ENCODE measurements around the gene PRSS2. TPM values are rescaled to one million over a fixed set of nuclear protein-coding genes. Genes with fewer than 3 reads are reported as not detected.
"Not testable (repeated sequence)": the region's sequence is repeated elsewhere in the genome, so short reads cannot be mapped to it uniquely, and the experiment has no call there.

The PRSS2 gene
- total RNA-seq, 1 experiment from 2014 or later: not detected

- H3K4me3 Mint-ChIP-seq (ENCODE audit: unreplicated experiment): no peak overlapping the region
- intact Hi-C loops (cut with micrococcal nuclease): no loop called here
- DNase-seq (ENCODE audit: unreplicated experiment): no peak
- H3K4me1 Mint-ChIP-seq (ENCODE audit: insufficient read depth, unreplicated experiment): peaks cover 18% of the 10 kb centered on the region
- no peaks in the 10 kb centered on the region for H3K36me3 Mint-ChIP-seq (ENCODE audit: insufficient read depth, unreplicated experiment)
- no peak for TF ChIP-seq CTCF (IDR thresholded peaks at IDR 0.05; ENCODE audit: unreplicated experiment)
- CTCF ChIA-PET: interaction anchor here (0.6 kb wide), 1 partner anchor 779 kb away, joined by 3 read pairs; no protein-coding TSS in a partner anchor
- POLR2A ChIA-PET: interaction anchor here (0.6 kb wide), 1 partner anchor 263 kb away, joined by 3 read pairs; no protein-coding TSS in a partner anchor
- no peak overlapping the region for H3K27ac Mint-ChIP-seq (ENCODE audit: low read depth, unreplicated experiment)
- no TSS peak for BruUV-seq (replicated peaks)
- H3K27me3 Mint-ChIP-seq (ENCODE audit: insufficient read depth, unreplicated experiment): peaks cover 49% of the 10 kb centered on the region
- no peaks in the 10 kb centered on the region for H3K9me3 Mint-ChIP-seq (ENCODE audit: unreplicated experiment)
Measured at GRCh38 chr7:142754681-142755575, 15.8 kb upstream of the PRSS2 start.

GRCh38 chr7:142758312-142758711 lies 12.5 kb upstream of the PRSS2 start:
- DNase-seq (ENCODE audit: unreplicated experiment); H3K9me3 Mint-ChIP-seq (ENCODE audit: unreplicated experiment); H3K4me3 Mint-ChIP-seq (ENCODE audit: unreplicated experiment); H3K27ac Mint-ChIP-seq (ENCODE audit: low read depth, unreplicated experiment); POLR2A ChIA-PET; intact Hi-C loops (cut with micrococcal nuclease); BruUV-seq (replicated peaks); H3K36me3 Mint-ChIP-seq (ENCODE audit: insufficient read depth, unreplicated experiment): not testable (repeated sequence)
- peaks cover 24% of the 10 kb centered on the region for H3K4me1 Mint-ChIP-seq (ENCODE audit: insufficient read depth, unreplicated experiment)
- peaks cover 69% of the 10 kb centered on the region for H3K27me3 Mint-ChIP-seq (ENCODE audit: insufficient read depth, unreplicated experiment)
- CTCF ChIA-PET: interaction anchor here (0.7 to 1.3 kb wide), 3 partner anchors 25 to 108 kb away, joined by 3 read pairs; no protein-coding TSS in a partner anchor

- no TSS peak for BruUV-seq (replicated peaks)
- DNase-seq (ENCODE audit: unreplicated experiment): no peak
- H3K27ac Mint-ChIP-seq (ENCODE audit: low read depth, unreplicated experiment): no peak overlapping the region
- ChIA-PET CTCF (interaction anchor here (0.7 to 0.8 kb wide), 2 partner anchors 107 to 235 kb away, joined by 3 read pairs; no protein-coding TSS in a partner anchor), POLR2A (no interaction called here)
- peaks cover 20% of the 10 kb centered on the region for H3K4me1 Mint-ChIP-seq (ENCODE audit: insufficient read depth, unreplicated experiment)
- H3K9me3 Mint-ChIP-seq (ENCODE audit: unreplicated experiment): no peaks in the 10 kb centered on the region
- no peak overlapping the region for H3K4me3 Mint-ChIP-seq (ENCODE audit: unreplicated experiment)
- no peaks in the 10 kb centered on the region for H3K36me3 Mint-ChIP-seq (ENCODE audit: insufficient read depth, unreplicated experiment)
- TF ChIP-seq CTCF (IDR thresholded peaks at IDR 0.05; ENCODE audit: unreplicated experiment): no peak
- peaks cover 80% of the 10 kb centered on the region for H3K27me3 Mint-ChIP-seq (ENCODE audit: insufficient read depth, unreplicated experiment)
- intact Hi-C loops (cut with micrococcal nuclease): no loop called here
Measured at GRCh38 chr7:142759433-142759832, 11.3 kb upstream of the PRSS2 start.

- ChIA-PET POLR2A (no interaction called here), CTCF (interaction anchor here (0.7 to 1.0 kb wide), 3 partner anchors 24 to 236 kb away, joined by 3 to 4 read pairs (median 3); no protein-coding TSS in a partner anchor)
- H3K4me3 Mint-ChIP-seq (ENCODE audit: unreplicated experiment): no peak overlapping the region
- no peak for TF ChIP-seq CTCF (IDR thresholded peaks at IDR 0.05; ENCODE audit: unreplicated experiment)
- no peaks in the 10 kb centered on the region for H3K9me3 Mint-ChIP-seq (ENCODE audit: unreplicated experiment)
- no peak overlapping the region for H3K27ac Mint-ChIP-seq (ENCODE audit: low read depth, unreplicated experiment)
- H3K27me3 Mint-ChIP-seq (ENCODE audit: insufficient read depth, unreplicated experiment): peaks cover 87% of the 10 kb centered on the region
- H3K4me1 Mint-ChIP-seq (ENCODE audit: insufficient read depth, unreplicated experiment): peaks cover 20% of the 10 kb centered on the region
- no TSS peak for BruUV-seq (replicated peaks)
- intact Hi-C loops (cut with micrococcal nuclease): no loop called here
- no peak for DNase-seq (ENCODE audit: unreplicated experiment)
- no peaks in the 10 kb centered on the region for H3K36me3 Mint-ChIP-seq (ENCODE audit: insufficient read depth, unreplicated experiment)
Measured at GRCh38 chr7:142760071-142760642, 10.6 kb upstream of the PRSS2 start.

GRCh38 chr7:142761606-142762005 lies 9.2 kb upstream of the PRSS2 start:
- H3K4me3 Mint-ChIP-seq (ENCODE audit: unreplicated experiment); H3K27ac Mint-ChIP-seq (ENCODE audit: low read depth, unreplicated experiment); intact Hi-C loops (cut with micrococcal nuclease); POLR2A ChIA-PET; H3K9me3 Mint-ChIP-seq (ENCODE audit: unreplicated experiment); BruUV-seq (replicated peaks); H3K36me3 Mint-ChIP-seq (ENCODE audit: insufficient read depth, unreplicated experiment); DNase-seq (ENCODE audit: unreplicated experiment): not testable (repeated sequence)
- Mint-ChIP-seq H3K27me3 (ENCODE audit: insufficient read depth, unreplicated experiment) (peaks cover 98% of the 10 kb centered on the region), H3K4me1 (ENCODE audit: insufficient read depth, unreplicated experiment) (peaks cover 20% of the 10 kb centered on the region)
- CTCF ChIA-PET: interaction anchor here (0.6 to 1.4 kb wide), 3 partner anchors 22 to 265 kb away, joined by 3 to 4 read pairs (median 3); no protein-coding TSS in a partner anchor

Data from MCF 10A (cell line).